GM18861 (cell line): ENCODE results near the gene LHX5.

Experiments
- ATAC-seq: cut with Tn5 transposase; IDR thresholded peaks from one replicate; pipeline ENCODE4 v1.9.1; 2021; ENCODE audit not compliant: unreplicated experiment

Gene LHX5

GRCh38 chr12:113478351-113479011 is 6.8 kb upstream of the LHX5 start:
- no peak for ATAC-seq

- no peak for ATAC-seq
Observed at GRCh38 chr12:113477842-113478215, 6.2 kb upstream of the LHX5 start.

GRCh38 chr12:113477171-113477841 is 5.6 kb upstream of the LHX5 start:
- ATAC-seq = no peak

- no peak for ATAC-seq
Observed at GRCh38 chr12:113476176-113476986, 4.7 kb upstream of the LHX5 start.

GRCh38 chr12:113475451-113476175 is 3.9 kb upstream of the LHX5 start:
- ATAC-seq = no peak

- ATAC-seq = no peak
Observed at GRCh38 chr12:113474635-113475436, 3.2 kb upstream of the LHX5 start.

GRCh38 chr12:113473942-113474341 is 2.3 kb upstream of the LHX5 start:
- no peak for ATAC-seq

GRCh38 chr12:113473400-113473799 is 1.7 kb upstream of the LHX5 start:
- no peak for ATAC-seq

GRCh38 chr12:113472191-113473121 is 785 bp upstream of the LHX5 start:
- no peak for ATAC-seq

GRCh38 chr12:113470871-113471618 is 626 bp downstream of the LHX5 start:
- ATAC-seq = no peak

- ATAC-seq = no peak
Observed at GRCh38 chr12:113469949-113470743, 1.5 kb downstream of the LHX5 start.

GRCh38 chr12:113469224-113469948 is 2.3 kb downstream of the LHX5 start:
- no peak for ATAC-seq

- ATAC-seq = no peak
Observed at GRCh38 chr12:113468365-113469223, 3.1 kb downstream of the LHX5 start.

- no peak for ATAC-seq
Observed at GRCh38 chr12:113467502-113468364, 3.9 kb downstream of the LHX5 start.

GRCh38 chr12:113467142-113467501 is 4.5 kb downstream of the LHX5 start:
- no peak for ATAC-seq
